IPS-20b (cell line): ENCODE results near the gene CEL.
"Not testable (repeated sequence)": the region's sequence is repeated elsewhere in the genome, so short reads cannot be mapped to it uniquely, and the experiment has no call there.

Source experiments
- H3K27ac ChIP-seq: one replicate; pipeline ENCODE4 v1.5.1; 2013; ENCODE audit warnings: low read length
- H3K27me3 ChIP-seq: 2 replicates; pipeline ENCODE4 v1.6.1; 2013; ENCODE audit warnings: mild to moderate bottlenecking, low read length, inconsistent platforms; ENCODE audit not compliant: insufficient read depth
- H3K36me3 ChIP-seq: 2 replicates; pipeline ENCODE4 v1.6.1; 2013; ENCODE audit warnings: low read depth, mild to moderate bottlenecking, inconsistent platforms, low read length, moderate library complexity; ENCODE audit not compliant: insufficient read depth
- H3K4me1 ChIP-seq: 2 replicates; pipeline ENCODE4 v1.6.1; 2013; ENCODE audit warnings: mild to moderate bottlenecking, control low read depth, inconsistent platforms, low read length, moderate library complexity; ENCODE audit not compliant: insufficient read depth
- H3K4me3 ChIP-seq: 2 replicates; pipeline ENCODE4 v1.5.1; 2013; ENCODE audit warnings: mild to moderate bottlenecking, low read length, inconsistent platforms
- H3K9ac ChIP-seq: 2 replicates; pipeline ENCODE4 v1.6.1; 2013; ENCODE audit warnings: low read depth, mild to moderate bottlenecking, inconsistent platforms, low read length, moderate library complexity
- H3K9me3 ChIP-seq: 2 replicates; pipeline ENCODE4 v1.6.1; 2013; ENCODE audit warnings: mild to moderate bottlenecking, low read depth, low read length, inconsistent platforms; ENCODE audit not compliant: insufficient read depth

CEL gene

GRCh38 chr9:133067006-133067405 lies 5.2 kb downstream of the CEL start:
- Histone ChIP-seq H3K4me1 (no peaks in the 10 kb centered on the region; the same call in 1 of the 2 replicates), H3K9me3 (no peaks in the 10 kb centered on the region), H3K27me3 (no peaks in the 10 kb centered on the region), H3K36me3 (no peaks in the 10 kb centered on the region), H3K4me3 (no peak overlapping the region), H3K9ac (no peak overlapping the region), H3K27ac (no peak overlapping the region)

GRCh38 chr9:133067813-133068212 lies 6.0 kb downstream of the CEL start:
- no peak overlapping the region for H3K27ac ChIP-seq
- no peaks in the 10 kb centered on the region; the same call in 1 of the 2 replicates for H3K4me1 ChIP-seq
- H3K4me3 ChIP-seq, result no peak overlapping the region
- no peak overlapping the region for H3K9ac ChIP-seq
- H3K36me3 ChIP-seq, result no peaks in the 10 kb centered on the region
- H3K9me3 ChIP-seq, result no peaks in the 10 kb centered on the region
- H3K27me3 ChIP-seq, result no peaks in the 10 kb centered on the region

- H3K27ac ChIP-seq, H3K4me3 ChIP-seq, H3K4me1 ChIP-seq, H3K27me3 ChIP-seq, H3K36me3 ChIP-seq, H3K9me3 ChIP-seq, H3K9ac ChIP-seq: not testable (repeated sequence)
Observed at GRCh38 chr9:133068431-133068830, 6.7 kb downstream of the CEL start.

GRCh38 chr9:133070500-133070961 lies 8.8 kb downstream of the CEL start:
- not testable (repeated sequence) for H3K9ac ChIP-seq, H3K36me3 ChIP-seq, H3K27ac ChIP-seq, H3K4me3 ChIP-seq, H3K4me1 ChIP-seq, H3K27me3 ChIP-seq, H3K9me3 ChIP-seq

GRCh38 chr9:133070985-133071384 lies 9.2 kb downstream of the CEL start:
- not testable (repeated sequence) for H3K4me1 ChIP-seq, H3K27ac ChIP-seq, H3K9ac ChIP-seq, H3K36me3 ChIP-seq, H3K27me3 ChIP-seq, H3K4me3 ChIP-seq, H3K9me3 ChIP-seq

GRCh38 chr9:133071484-133072150 lies 9.8 kb downstream of the CEL start:
- no peaks in the 10 kb centered on the region for H3K36me3 ChIP-seq
- H3K4me1 ChIP-seq, result no peaks in the 10 kb centered on the region
- no peak overlapping the region for H3K9ac ChIP-seq
- H3K27me3 ChIP-seq, result no peaks in the 10 kb centered on the region
- H3K27ac ChIP-seq, result no peak overlapping the region
- H3K4me3 ChIP-seq, result no peak overlapping the region
- no peaks in the 10 kb centered on the region for H3K9me3 ChIP-seq

GRCh38 chr9:133072210-133072609 lies 10.4 kb downstream of the CEL start:
- H3K27me3 ChIP-seq, result not testable (repeated sequence)

GRCh38 chr9:133073086-133074014 lies 11.6 kb downstream of the CEL start:
- Histone ChIP-seq H3K4me1 (no peaks in the 10 kb centered on the region), H3K36me3 (no peaks in the 10 kb centered on the region), H3K9ac (no peak overlapping the region), H3K27me3 (no peaks in the 10 kb centered on the region), H3K4me3 (no peak overlapping the region), H3K9me3 (no peaks in the 10 kb centered on the region), H3K27ac (no peak overlapping the region)

More at GRCh38 chr9:133072210-133072609, 10.4 kb downstream of the CEL start:
- H3K27ac ChIP-seq, H3K9ac ChIP-seq, H3K36me3 ChIP-seq, H3K4me1 ChIP-seq, H3K4me3 ChIP-seq, H3K9me3 ChIP-seq: not testable (repeated sequence)

- Histone ChIP-seq H3K27ac (no peak overlapping the region), H3K9me3 (no peaks in the 10 kb centered on the region), H3K9ac (no peak overlapping the region), H3K4me1 (no peaks in the 10 kb centered on the region), H3K27me3 (no peaks in the 10 kb centered on the region), H3K4me3 (no peak overlapping the region), H3K36me3 (no peaks in the 10 kb centered on the region)
Observed at GRCh38 chr9:133074111-133074651, 12.4 kb downstream of the CEL start.

GRCh38 chr9:133075925-133076630 lies 14.3 kb downstream of the CEL start:
- Histone ChIP-seq H3K27ac (no peak overlapping the region), H3K4me1 (no peaks in the 10 kb centered on the region), H3K4me3 (no peak overlapping the region), H3K27me3 (no peaks in the 10 kb centered on the region), H3K36me3 (no peaks in the 10 kb centered on the region), H3K9me3 (no peaks in the 10 kb centered on the region), H3K9ac (no peak overlapping the region)

GRCh38 chr9:133076691-133077090 lies 14.9 kb downstream of the CEL start:
- no peaks in the 10 kb centered on the region for H3K36me3 ChIP-seq
- no peaks in the 10 kb centered on the region for H3K4me1 ChIP-seq
- H3K27me3 ChIP-seq, result no peaks in the 10 kb centered on the region
- H3K27ac ChIP-seq, result no peak overlapping the region
- H3K9me3 ChIP-seq, result no peaks in the 10 kb centered on the region
- H3K4me3 ChIP-seq, result no peak overlapping the region
- no peak overlapping the region for H3K9ac ChIP-seq
